ENCODE measurements around the gene SHQ1. TPM values are rescaled to one million over a fixed set of nuclear protein-coding genes. Genes with fewer than 3 reads are reported as not detected.

Gene SHQ1
- total and polyA plus RNA-seq, 9 of the 15 experiments (the other 6 are each of a cell fraction or from before 2014, with no cell fraction given): 9.2 to 25.0 (median 14.1) TPM

DNA sequence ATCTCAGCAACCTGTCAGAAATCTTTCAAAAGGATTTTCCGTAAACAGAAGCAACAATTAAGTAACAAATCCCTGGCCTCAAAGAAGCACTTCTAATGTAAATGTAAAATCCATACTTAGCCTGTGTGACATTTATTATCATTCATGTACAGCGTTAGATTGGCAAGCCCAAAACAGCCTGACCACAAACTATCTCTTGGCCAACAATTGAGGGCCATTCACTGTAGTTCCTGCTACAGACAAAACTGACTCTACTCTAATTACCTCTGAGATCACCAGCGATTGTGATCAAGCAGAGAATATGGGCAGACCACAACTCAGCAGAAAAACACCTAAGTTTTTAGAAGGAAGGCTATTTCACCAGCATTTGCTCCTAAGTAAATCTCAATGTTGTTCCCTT lies 9.2 kb downstream of the SHQ1 start (continued):
- TF ChIP-seq, protein P1, sequence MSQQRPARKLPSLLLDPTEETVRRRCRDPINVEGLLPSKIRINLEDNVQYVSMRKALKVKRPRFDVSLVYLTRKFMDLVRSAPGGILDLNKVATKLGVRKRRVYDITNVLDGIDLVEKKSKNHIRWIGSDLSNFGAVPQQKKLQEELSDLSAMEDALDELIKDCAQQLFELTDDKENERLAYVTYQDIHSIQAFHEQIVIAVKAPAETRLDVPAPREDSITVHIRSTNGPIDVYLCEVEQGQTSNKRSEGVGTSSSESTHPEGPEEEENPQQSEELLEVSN (IDR thresholded peaks at IDR 0.05; ENCODE audit: borderline replicate concordance in 1 of 2, extremely low read depth in 1 of 2, insufficient read depth in 1 of 2, insufficient read length in 1 of 2, low read depth in 1 of 2, low read length in 1 of 2, poor library complexity in 1 of 2, severe bottlenecking in 1 of 2): no peak
- no peak for TF ChIP-seq ZNF695 (CRISPR knock-in tag; IDR thresholded peaks at IDR 0.05)
- TF ChIP-seq POU5F1 (IDR thresholded peaks at IDR 0.05; ENCODE audit: borderline replicate concordance, low read depth, low read length, partially characterized antibody): no peak
- TF ChIP-seq NBN (IDR thresholded peaks at IDR 0.05; ENCODE audit: low read depth): no peak
- no peak for TF ChIP-seq ZNF12 (CRISPR knock-in tag; IDR thresholded peaks at IDR 0.05)
- no peak for TF ChIP-seq BACH1 (tag; IDR thresholded peaks at IDR 0.05)
- no peak for TF ChIP-seq TAF9B (IDR thresholded peaks at IDR 0.05; ENCODE audit: partially characterized antibody)
- no peak for TF ChIP-seq E2F1 (CRISPR knock-in tag; IDR thresholded peaks at IDR 0.05)
- no peak for TF ChIP-seq TEAD2 (tag; IDR thresholded peaks at IDR 0.05)
- TF ChIP-seq MTA3 (IDR thresholded peaks at IDR 0.05; ENCODE audit: borderline replicate concordance): no peak
- TF ChIP-seq ARHGAP35 (IDR thresholded peaks at IDR 0.05; ENCODE audit: partially characterized antibody): no peak
- TF ChIP-seq, protein P2, sequence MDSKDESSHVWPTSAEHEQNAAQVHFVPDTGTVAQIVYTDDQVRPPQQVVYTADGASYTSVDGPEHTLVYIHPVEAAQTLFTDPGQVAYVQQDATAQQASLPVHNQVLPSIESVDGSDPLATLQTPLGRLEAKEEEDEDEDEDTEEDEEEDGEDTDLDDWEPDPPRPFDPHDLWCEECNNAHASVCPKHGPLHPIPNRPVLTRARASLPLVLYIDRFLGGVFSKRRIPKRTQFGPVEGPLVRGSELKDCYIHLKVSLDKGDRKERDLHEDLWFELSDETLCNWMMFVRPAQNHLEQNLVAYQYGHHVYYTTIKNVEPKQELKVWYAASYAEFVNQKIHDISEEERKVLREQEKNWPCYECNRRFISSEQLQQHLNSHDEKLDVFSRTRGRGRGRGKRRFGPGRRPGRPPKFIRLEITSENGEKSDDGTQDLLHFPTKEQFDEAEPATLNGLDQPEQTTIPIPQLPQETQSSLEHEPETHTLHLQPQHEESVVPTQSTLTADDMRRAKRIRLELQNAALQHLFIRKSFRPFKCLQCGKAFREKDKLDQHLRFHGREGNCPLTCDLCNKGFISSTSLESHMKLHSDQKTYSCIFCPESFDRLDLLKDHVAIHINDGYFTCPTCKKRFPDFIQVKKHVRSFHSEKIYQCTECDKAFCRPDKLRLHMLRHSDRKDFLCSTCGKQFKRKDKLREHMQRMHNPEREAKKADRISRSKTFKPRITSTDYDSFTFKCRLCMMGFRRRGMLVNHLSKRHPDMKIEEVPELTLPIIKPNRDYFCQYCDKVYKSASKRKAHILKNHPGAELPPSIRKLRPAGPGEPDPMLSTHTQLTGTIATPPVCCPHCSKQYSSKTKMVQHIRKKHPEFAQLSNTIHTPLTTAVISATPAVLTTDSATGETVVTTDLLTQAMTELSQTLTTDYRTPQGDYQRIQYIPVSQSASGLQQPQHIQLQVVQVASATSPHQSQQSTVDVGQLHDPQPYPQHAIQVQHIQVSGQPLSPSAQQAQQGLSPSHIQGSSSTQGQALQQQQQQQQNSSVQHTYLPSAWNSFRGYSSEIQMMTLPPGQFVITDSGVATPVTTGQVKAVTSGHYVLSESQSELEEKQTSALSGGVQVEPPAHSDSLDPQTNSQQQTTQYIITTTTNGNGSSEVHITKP (IDR thresholded peaks at IDR 0.05; ENCODE audit: partially characterized antibody): no peak
- no peak for TF ChIP-seq EP400 (IDR thresholded peaks at IDR 0.05)
- peak; percentile 6 for TF ChIP-seq MEIS2 (IDR thresholded peaks at IDR 0.05; ENCODE audit: partially characterized antibody)
- TF ChIP-seq NCOA4 (IDR thresholded peaks at IDR 0.05; ENCODE audit: partially characterized antibody): no peak
- TF ChIP-seq, protein P3, sequence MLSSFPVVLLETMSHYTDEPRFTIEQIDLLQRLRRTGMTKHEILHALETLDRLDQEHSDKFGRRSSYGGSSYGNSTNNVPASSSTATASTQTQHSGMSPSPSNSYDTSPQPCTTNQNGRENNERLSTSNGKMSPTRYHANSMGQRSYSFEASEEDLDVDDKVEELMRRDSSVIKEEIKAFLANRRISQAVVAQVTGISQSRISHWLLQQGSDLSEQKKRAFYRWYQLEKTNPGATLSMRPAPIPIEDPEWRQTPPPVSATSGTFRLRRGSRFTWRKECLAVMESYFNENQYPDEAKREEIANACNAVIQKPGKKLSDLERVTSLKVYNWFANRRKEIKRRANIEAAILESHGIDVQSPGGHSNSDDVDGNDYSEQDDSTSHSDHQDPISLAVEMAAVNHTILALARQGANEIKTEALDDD (IDR thresholded peaks at IDR 0.05): peak; percentile 52
- no peak for TF ChIP-seq SMAD2 (IDR thresholded peaks at IDR 0.05; ENCODE audit: low read depth, low read length)
- TF ChIP-seq KDM5B (IDR thresholded peaks at IDR 0.05; ENCODE audit: insufficient replicate concordance, low read depth, low read length): no peak
- TF ChIP-seq SMARCE1 (IDR thresholded peaks at IDR 0.05): peak; percentile 15; the same call in 1 of the 2 replicates
- no peak for TF ChIP-seq HLTF (IDR thresholded peaks at IDR 0.05)
- TF ChIP-seq ZNF197 (CRISPR knock-in tag; IDR thresholded peaks at IDR 0.05; ENCODE audit: low read depth): no peak
- TF ChIP-seq, protein P4, sequence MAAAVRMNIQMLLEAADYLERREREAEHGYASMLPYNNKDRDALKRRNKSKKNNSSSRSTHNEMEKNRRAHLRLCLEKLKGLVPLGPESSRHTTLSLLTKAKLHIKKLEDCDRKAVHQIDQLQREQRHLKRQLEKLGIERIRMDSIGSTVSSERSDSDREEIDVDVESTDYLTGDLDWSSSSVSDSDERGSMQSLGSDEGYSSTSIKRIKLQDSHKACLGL (CRISPR knock-in tag; IDR thresholded peaks at IDR 0.05; ENCODE audit: borderline replicate concordance, poor library complexity, severe bottlenecking): no peak
- TF ChIP-seq CTBP1 (IDR thresholded peaks at IDR 0.05; ENCODE audit: borderline replicate concordance): 0 out of 2 replicates have a peak, but pooled peaks have one; percentile 18
